Endothelial cell of umbilical vein (primary cell): Measurements from ENCODE around the gene LARP1B.

ENCODE experiments used
- CTCF ChIP-seq, 2 donors: IDR thresholded peaks; 1 replicate in 1 of 2; 2 replicates in 1 of 2; pipeline ENCODE4 v1.5.1; 2011; ENCODE audit warnings: low read length in 2 of 2, mild to moderate bottlenecking in 2 of 2, moderate library complexity in 2 of 2, control low read depth in 1 of 2, inconsistent platforms in 1 of 2, low read depth in 1 of 2; ENCODE audit not compliant: insufficient read depth in 1 of 2; ENCODE audit errors: extremely low read depth in 1 of 2
- EZH2 ChIP-seq: IDR thresholded peaks from 2 replicates; pipeline ENCODE4 v1.6.1; 2012; ENCODE audit warnings: borderline replicate concordance, low read depth, mild to moderate bottlenecking, moderate library complexity, low read length, inconsistent platforms; ENCODE audit not compliant: severe bottlenecking
- FOS ChIP-seq: IDR thresholded peaks from 2 replicates; pipeline ENCODE4 v1.6.1; 2011; ENCODE audit warnings: mild to moderate bottlenecking, low read length, moderate library complexity, borderline replicate concordance; ENCODE audit not compliant: insufficient read depth
- GATA2 ChIP-seq: IDR thresholded peaks from 2 replicates; pipeline ENCODE4 v1.7.0; 2011; ENCODE audit warnings: low read depth, mild to moderate bottlenecking, moderate library complexity, mixed read lengths, low read length; ENCODE audit not compliant: insufficient read length, insufficient read depth
- JUN ChIP-seq: IDR thresholded peaks from 2 replicates; pipeline ENCODE4 v1.6.1; 2011; ENCODE audit warnings: borderline replicate concordance, low read depth; ENCODE audit not compliant: insufficient read length, insufficient read depth
- MYC ChIP-seq: IDR thresholded peaks from one replicate; pipeline ENCODE4 v1.6.1; 2011; ENCODE audit warnings: mild to moderate bottlenecking, low read depth, low read length
- POLR2A ChIP-seq: IDR thresholded peaks from 2 replicates; pipeline ENCODE4 v1.6.1; 2012; ENCODE audit warnings: low read depth, mild to moderate bottlenecking, control low read depth, low read length
- POLR2AphosphoS5 ChIP-seq: IDR thresholded peaks from 2 replicates; pipeline ENCODE4 v1.6.1; 2012; ENCODE audit warnings: low read depth, mild to moderate bottlenecking, control low read depth, low read length, moderate library complexity; ENCODE audit not compliant: insufficient read depth

GRCh38 chr4:128107766-128108165 lies 46.7 kb downstream of the LARP1B start:
- TF ChIP-seq CTCF (IDR thresholded peaks at IDR 0.05; ENCODE audit: extremely low read depth in 1 of 2, insufficient read depth in 1 of 2, low read depth in 1 of 2, low read length in 2 of 2) (no peak), POLR2A (no peak), POLR2AphosphoS5 (no peak), FOS (no peak), MYC (no peak), EZH2 (no peak), GATA2 (no peak), JUN (no peak)
